Right forelimb (tissue), 1 donor: ENCODE measurements around the gene NRXN3.

ENCODE experiments used
- DNase-seq: peaks from one replicate; pipeline ENCODE4 v3.0.0-alpha.2; 2018

NRXN3 gene

GRCh38 chr14:78175412-78175811, 5.2 kb downstream of the NRXN3 start:
- no peak for DNase-seq

DNA sequence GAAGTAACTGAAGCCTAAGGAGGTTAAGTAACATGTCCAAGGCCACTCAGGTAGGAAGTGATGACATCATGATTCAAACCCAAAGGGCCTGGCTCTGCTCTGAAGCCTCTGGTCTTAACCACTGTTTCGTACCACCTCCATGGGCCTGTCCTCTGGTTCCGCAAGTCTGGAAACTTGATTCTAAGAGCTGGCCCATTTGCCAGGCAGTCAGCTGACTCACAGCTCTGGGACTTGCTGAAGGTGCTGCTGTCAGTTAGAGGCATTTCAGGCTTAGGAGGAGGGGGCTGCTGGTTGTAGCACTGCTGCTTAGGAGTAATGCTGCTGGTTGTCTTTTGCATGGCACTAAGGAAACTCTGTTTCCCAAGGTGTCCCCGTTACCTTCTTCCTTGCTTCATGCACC, 7.9 kb downstream of the NRXN3 start:
- no peak for DNase-seq

DNA sequence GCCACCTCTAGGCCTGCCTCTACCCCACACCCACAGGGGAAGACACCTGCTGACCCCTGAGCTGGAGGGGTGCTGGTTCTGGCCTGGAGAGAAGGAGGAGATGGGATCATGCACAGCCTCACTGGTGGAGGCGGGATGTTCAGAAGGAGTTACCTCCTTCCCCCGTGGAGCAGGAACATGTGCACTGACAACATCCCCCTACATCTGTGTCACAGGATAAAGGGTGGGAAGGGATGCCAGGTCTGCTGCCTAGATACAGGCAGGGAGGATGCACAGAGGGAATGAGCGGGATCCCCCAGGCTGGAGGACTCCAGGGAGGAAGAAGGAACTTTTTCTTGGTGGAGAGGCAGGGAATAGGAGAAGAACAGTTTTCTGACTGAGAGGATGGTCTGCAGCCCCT, 8.8 kb downstream of the NRXN3 start:
- no peak for DNase-seq

GRCh38 chr14:78181270-78181669, 11.1 kb downstream of the NRXN3 start:
- no peak for DNase-seq

DNA sequence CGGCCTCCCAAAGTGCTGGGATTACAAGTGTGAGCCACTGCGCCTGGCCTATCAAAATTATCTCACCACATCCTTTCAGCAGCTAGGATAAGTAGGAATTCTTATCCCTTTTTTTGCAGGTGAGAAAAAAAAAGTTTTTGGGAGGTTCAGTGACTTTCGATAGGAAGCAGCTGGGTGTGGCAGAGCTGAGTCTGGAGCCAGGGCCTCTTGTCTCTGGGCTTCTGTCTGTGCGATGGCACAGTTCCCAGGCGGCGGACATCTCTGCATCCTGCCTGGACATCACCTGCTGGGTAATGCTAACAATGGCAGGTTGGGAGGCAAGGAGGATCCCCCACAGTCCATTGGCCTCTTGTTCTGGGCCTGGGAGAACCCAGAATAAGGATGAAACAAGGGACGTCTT, 12.5 kb downstream of the NRXN3 start:
- no peak for DNase-seq

GRCh38 chr14:78184157-78184556, 14.0 kb downstream of the NRXN3 start:
- DNase-seq: no peak

GRCh38 chr14:78186277-78186676, 16.1 kb downstream of the NRXN3 start:
- DNase-seq: no peak

DNA sequence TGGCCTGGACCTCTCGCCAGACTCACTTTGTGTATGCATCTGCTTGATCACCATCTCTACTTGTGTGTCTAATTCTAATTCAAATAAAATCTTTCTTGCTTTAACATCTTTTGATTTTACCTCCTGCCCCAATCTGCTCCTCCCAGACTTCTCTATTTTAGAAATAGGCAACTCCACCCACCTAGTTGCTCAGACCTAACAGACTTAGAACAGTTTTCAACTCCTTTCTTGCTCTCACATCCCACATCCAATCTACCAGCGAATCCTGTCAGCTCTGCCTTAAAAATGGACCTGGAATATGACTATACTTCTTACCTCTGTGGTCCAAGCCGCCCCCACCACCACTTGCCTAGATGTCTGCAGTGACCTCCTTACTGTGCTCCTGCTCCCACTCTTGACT, 18.7 kb downstream of the NRXN3 start:
- DNase-seq: no peak

DNA sequence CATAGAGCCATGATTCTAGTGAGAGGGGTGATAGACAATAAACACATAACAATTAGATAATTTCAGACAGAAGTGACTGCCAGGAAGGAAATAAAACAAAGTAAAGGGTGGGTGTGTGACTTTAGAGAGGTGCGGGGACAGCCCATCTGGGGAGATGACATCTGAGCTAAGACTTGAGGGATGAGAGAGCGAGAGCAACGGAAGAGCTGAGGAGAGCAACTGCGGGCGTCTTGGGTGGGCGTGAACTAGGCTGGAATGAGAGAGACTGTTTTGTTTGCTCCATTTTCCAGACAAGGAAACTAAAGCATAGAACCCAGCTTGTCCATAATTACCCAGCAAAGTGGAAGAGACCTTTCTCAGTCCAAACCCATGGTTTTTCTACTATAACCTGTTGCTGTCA, 25.3 kb downstream of the NRXN3 start:
- DNase-seq: no peak

DNA sequence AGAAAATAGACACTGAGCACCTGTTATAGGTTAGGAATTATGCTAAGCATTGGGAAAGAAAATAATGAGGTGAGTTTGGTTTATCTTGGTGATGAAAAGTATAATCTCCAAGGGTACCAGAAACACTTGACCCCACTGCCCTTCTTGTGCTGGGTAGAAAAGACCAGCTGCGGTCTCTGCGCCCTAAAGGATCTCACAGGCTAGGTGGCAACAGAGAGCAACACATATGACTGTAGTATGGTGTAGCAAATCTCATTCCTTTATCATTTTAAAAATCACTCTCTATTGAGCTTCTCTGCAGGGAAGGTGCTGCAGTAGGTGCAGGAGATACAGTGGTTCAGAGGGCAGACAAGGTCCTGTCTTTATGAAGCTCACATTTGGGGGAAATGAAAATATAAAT, 26.1 kb downstream of the NRXN3 start:
- no peak for DNase-seq

DNA sequence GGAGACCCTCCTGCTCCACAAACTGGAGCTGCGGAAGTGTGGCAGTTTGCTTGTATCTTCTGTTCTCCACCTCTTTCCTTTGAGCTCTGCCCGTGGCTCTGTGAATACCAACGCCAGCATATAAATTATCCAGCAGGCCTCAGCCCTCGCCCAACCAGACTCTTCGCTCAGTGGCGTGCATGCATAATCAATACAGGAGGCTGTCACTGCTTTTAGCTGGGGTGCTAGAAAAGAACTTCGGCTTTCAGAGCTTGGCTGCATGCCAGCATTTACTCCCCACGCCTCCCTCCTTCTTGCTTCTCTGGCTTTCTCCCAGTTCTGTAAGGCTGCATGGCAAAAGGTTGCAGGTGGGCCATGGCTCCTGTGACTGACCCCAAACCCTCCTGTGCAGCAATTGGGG, 26.9 kb downstream of the NRXN3 start:
- DNase-seq: no peak

GRCh38 chr14:78202163-78202562, 32.0 kb downstream of the NRXN3 start:
- no peak for DNase-seq

GRCh38 chr14:78202976-78203375, 32.8 kb downstream of the NRXN3 start:
- no peak for DNase-seq

GRCh38 chr14:78207414-78207813, 37.2 kb downstream of the NRXN3 start:
- DNase-seq: no peak

DNA sequence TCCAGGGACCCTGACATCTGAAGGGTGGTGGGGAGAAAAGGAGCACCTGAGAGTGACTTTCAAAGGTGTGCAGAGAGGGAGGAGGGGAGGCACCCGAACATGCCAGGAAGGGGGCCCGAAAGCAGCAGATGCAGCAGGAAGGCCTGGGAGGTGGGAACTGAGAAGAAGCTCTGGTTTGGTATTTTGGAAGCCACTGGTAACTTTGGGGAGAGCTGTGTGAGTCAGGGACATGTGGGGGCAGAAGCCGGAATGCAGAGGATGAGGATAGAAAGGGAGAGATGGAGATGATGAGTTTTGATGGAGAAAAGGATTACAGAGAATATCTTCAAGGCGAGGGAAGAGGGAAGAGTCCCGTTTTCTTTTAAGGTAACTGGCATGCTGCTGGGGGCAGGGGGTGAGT, 50.1 kb downstream of the NRXN3 start:
- DNase-seq: no peak

- no peak for DNase-seq
Observed at GRCh38 chr14:78222746-78223145, 52.6 kb downstream of the NRXN3 start.

GRCh38 chr14:78227248-78228077, 57.3 kb downstream of the NRXN3 start:
- no peak for DNase-seq

DNA sequence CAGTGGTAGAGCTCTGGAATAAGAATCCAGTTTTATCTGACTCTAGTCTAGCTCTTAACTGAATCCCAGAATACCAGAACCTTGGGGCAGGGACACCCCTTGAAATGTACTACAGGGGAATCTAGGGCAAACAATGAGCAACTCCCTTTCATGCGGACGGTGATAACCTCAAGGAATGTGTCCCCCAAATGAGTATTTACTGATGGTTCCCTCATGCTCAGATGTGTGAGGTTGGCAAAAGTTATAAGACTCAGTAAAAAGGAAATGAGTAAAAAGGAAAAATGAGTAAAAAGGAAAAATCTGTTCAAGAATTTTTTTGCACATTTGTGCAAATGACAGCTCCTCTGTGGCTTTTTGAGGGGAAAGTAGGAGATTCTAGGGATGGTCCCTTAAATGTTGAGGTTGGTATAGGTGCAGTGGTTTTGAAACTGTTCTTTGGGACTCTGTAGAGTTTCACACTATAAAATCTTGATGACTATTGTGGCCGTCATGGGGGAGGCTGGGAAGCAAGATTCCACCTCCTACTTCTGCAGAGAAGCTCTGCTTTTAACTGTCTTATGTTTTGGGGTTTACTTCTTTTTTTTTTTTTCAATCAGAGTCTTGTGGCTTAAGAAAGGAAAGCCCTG, 58.6 kb downstream of the NRXN3 start:
- DNase-seq: no peak

GRCh38 chr14:78232231-78233000, 62.2 kb downstream of the NRXN3 start:
- DNase-seq: no peak

- no peak for DNase-seq
Observed at GRCh38 chr14:78238141-78238540, 68.0 kb downstream of the NRXN3 start.

DNA sequence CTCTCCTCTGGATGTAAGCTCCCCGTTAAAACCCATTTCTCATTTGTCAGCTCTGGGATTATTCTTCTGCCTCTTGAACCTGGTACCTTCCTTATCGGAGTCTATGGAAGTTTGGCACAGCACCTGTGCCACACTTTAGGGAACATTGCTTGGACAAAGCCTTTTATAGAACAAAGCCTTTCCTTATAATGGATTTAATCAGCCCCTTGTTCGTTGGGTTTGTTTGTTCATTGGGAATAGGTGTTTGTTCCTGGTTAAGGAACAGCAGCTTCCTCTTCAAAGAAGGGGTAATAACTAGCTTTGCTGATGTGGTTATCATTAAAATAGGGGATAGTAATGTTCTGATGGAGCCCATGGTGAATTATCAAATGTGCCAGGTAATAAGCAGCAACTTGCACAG, 70.4 kb downstream of the NRXN3 start:
- no peak for DNase-seq

DNA sequence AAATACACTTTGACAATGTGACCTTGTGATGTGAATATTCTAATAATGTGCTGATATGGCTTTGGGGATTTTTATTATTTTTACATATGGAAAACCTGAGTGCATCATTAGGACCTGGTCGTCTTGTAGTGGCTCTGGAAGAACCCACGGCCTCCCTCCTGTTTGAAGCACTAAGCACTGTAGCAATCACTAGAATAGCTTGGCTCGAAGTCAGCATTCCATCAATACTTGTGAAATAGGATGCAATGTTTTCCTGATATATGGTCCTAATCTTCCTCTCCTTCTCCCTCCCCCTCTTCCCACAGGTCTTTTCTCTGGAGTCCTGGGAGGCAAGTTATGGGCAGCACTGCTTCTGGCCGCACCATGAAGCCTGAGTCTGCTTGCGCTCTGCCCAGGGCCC, 71.9 kb downstream of the NRXN3 start:
- DNase-seq: no peak

GRCh38 chr14:78243187-78243586, 73.0 kb downstream of the NRXN3 start:
- no peak for DNase-seq

DNA sequence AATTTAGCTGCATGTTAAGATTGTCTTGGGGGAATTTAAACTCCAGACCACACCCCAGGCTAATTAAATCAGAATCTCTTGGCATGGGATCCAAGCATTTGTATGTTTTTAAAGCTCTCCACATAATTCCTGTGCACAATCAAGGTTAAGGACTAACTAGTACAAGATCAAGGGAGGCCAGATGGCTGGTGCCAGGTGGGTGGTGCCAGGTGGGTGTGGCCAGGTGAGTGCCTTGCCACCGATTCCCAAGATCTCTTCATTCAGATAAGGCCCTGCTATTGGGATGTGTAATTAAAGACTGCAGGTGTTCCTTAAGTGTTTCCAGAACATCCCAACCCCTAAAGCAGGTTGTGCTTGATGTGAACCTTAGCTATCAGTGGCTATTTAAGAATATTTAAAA, 75.1 kb downstream of the NRXN3 start:
- no peak for DNase-seq
